Endodermal cell (in vitro differentiated cells): Measurements from ENCODE around the gene ANKRD1. TPM values are rescaled to one million over a fixed set of nuclear protein-coding genes. Genes with fewer than 3 reads are reported as not detected.
A peak's percentile ranks its signal among the peaks of the same experiment; 100 is the strongest.

ENCODE experiments used
- DNase-seq: peaks from one replicate; pipeline ENCODE4 v3.0.0-alpha.2; 2017
- H3K27ac ChIP-seq: 2 replicates; pipeline ENCODE4 v1.5.1; 2013; ENCODE audit warnings: mild to moderate bottlenecking, low read depth, low read length, moderate library complexity
- H3K27me3 ChIP-seq: 2 replicates; pipeline ENCODE4 v1.6.1; 2013; ENCODE audit warnings: mild to moderate bottlenecking, low read length, moderate library complexity; ENCODE audit not compliant: insufficient read depth, control insufficient read depth, poor library complexity, severe bottlenecking
- H3K36me3 ChIP-seq: 2 replicates; pipeline ENCODE4 v1.7.0; 2013; ENCODE audit warnings: mild to moderate bottlenecking, low read length, moderate library complexity; ENCODE audit not compliant: control insufficient read depth, insufficient read depth
- H3K4me1 ChIP-seq: one replicate; pipeline ENCODE4 v1.7.0; 2013; ENCODE audit warnings: low read length; ENCODE audit not compliant: control insufficient read depth, insufficient read depth
- H3K4me3 ChIP-seq: 2 replicates; pipeline ENCODE4 v1.5.1; 2013; ENCODE audit warnings: mild to moderate bottlenecking, low read length, moderate library complexity
- H3K9ac ChIP-seq: 2 replicates; pipeline ENCODE4 v1.6.1; 2013; ENCODE audit warnings: mild to moderate bottlenecking, low read length, moderate library complexity; ENCODE audit not compliant: poor library complexity, severe bottlenecking; ENCODE audit errors: extremely low read depth
- H3K9me3 ChIP-seq: 2 replicates; pipeline ENCODE4 v1.6.1; 2013; ENCODE audit warnings: mild to moderate bottlenecking, low read length, moderate library complexity; ENCODE audit not compliant: control insufficient read depth
- H3K27ac Mint-ChIP-seq: 2 replicates; pipeline ENCODE4 v1.8.0; 2020; ENCODE audit warnings: mixed read lengths
- H3K27me3 Mint-ChIP-seq: 2 replicates; pipeline ENCODE4 v1.8.0; 2021; ENCODE audit warnings: mild to moderate bottlenecking, mixed read lengths; ENCODE audit not compliant: insufficient read depth
- H3K36me3 Mint-ChIP-seq: 2 replicates; pipeline ENCODE4 v1.8.0; 2020; ENCODE audit warnings: low read depth, mixed read lengths
- H3K4me1 Mint-ChIP-seq: 2 replicates; pipeline ENCODE4 v1.8.0; 2020; ENCODE audit warnings: mixed read lengths
- H3K4me3 Mint-ChIP-seq: 2 replicates; pipeline ENCODE4 v1.8.0; 2020; ENCODE audit warnings: mild to moderate bottlenecking, moderate library complexity, mixed read lengths
- H3K9me3 Mint-ChIP-seq: 2 replicates; pipeline ENCODE4 v1.8.0; 2020; ENCODE audit warnings: mild to moderate bottlenecking, mixed read lengths
- CTCF ChIP-seq: fragments of 200-600 bp; sonication (generic); conservative IDR thresholded peaks from 2 replicates; pipeline ENCODE4 v1.5.0; 2021; ENCODE audit warnings: antibody characterized with exemption, mild to moderate bottlenecking
- WGBS, 2 experiments: methylation state at CpG; one replicate each; pipeline versions ENCODE4 v1.1.5 to v1.1.7; 2013; ENCODE audit warnings: missing lambda C conversion rate in 2 of 2, mixed read lengths in 1 of 2; ENCODE audit not compliant: insufficient coverage in 1 of 2, insufficient read length in 1 of 2; 5-methylcytosine and 5-hydroxymethylcytosine counted together
- total RNA-seq, 2 donors: library from RNA; stranded (reverse); fragmentation: NEBNext Ultra II Directional in 1 of 2; extraction: Animal tissue kit (Norgen Biotek cat#: 25700) in 1 of 2; gene quantifications; 2 replicates in 1 of 2; 3 replicates in 1 of 2; pipeline ENCODE4 v1.2.1, GENCODE V29; 2021

Gene ANKRD1
- total RNA-seq, 2 donors from 2014 or later, result 19.6 to 42.6 TPM

- no peak overlapping the region for H3K27ac Mint-ChIP-seq
- WGBS, 2 experiments, result 88 to 95% methylated on average over 2 of the region's 2 CpGs
These were observed 15.4 kb upstream of the ANKRD1 start for GRCh38 chr10:90936276-90936659.

GRCh38 chr10:90935581-90936275 lies 14.8 kb upstream of the ANKRD1 start:
- H3K36me3 Mint-ChIP-seq, result no peaks in the 10 kb centered on the region
- no peak overlapping the region for H3K27ac Mint-ChIP-seq
- Histone ChIP-seq H3K4me3 (no peak overlapping the region), H3K36me3 (no peaks in the 10 kb centered on the region), H3K27ac (no peak overlapping the region), H3K27me3 (no peaks in the 10 kb centered on the region), H3K9ac (no peak overlapping the region), H3K4me1 (peaks cover 12% of the 10 kb centered on the region), H3K9me3 (no peaks in the 10 kb centered on the region)
- H3K27me3 Mint-ChIP-seq, result peaks cover 93% of the 10 kb centered on the region
- no peak for DNase-seq
- H3K4me3 Mint-ChIP-seq, result no peak overlapping the region
- H3K4me1 Mint-ChIP-seq, result peaks cover 10% of the 10 kb centered on the region
- H3K9me3 Mint-ChIP-seq, result no peaks in the 10 kb centered on the region
- TF ChIP-seq CTCF, result no peak
- WGBS, 2 experiments, result 80% methylated on average over 2 to 5 of the region's 5 CpGs

More at GRCh38 chr10:90936276-90936659, 15.4 kb upstream of the ANKRD1 start:
- DNase-seq, result no peak
- H3K9me3 ChIP-seq, result no peaks in the 10 kb centered on the region
- no peak overlapping the region for H3K4me3 ChIP-seq
- peaks cover 5% of the 10 kb centered on the region for H3K4me1 Mint-ChIP-seq
- H3K27me3 ChIP-seq, result no peaks in the 10 kb centered on the region
- no peak overlapping the region for H3K9ac ChIP-seq
- no peak overlapping the region for H3K27ac ChIP-seq
- H3K9me3 Mint-ChIP-seq, result no peaks in the 10 kb centered on the region
- peaks cover 92% of the 10 kb centered on the region for H3K27me3 Mint-ChIP-seq
- no peak overlapping the region for H3K4me3 Mint-ChIP-seq
- H3K36me3 ChIP-seq, result no peaks in the 10 kb centered on the region
- H3K36me3 Mint-ChIP-seq, result no peaks in the 10 kb centered on the region
- TF ChIP-seq CTCF, result no peak
- H3K4me1 ChIP-seq, result peaks cover 9% of the 10 kb centered on the region

GRCh38 chr10:90930971-90931871 lies 10.3 kb upstream of the ANKRD1 start:
- Histone ChIP-seq H3K9ac (peak overlapping the region; percentile 73), H3K27me3 (no peaks in the 10 kb centered on the region), H3K36me3 (no peaks in the 10 kb centered on the region), H3K4me1 (peaks cover 35% of the 10 kb centered on the region), H3K9me3 (no peaks in the 10 kb centered on the region), H3K4me3 (peak overlapping the region; percentile 64), H3K27ac (peak overlapping the region; percentile 71)
- peak; percentile 93 for DNase-seq
- H3K36me3 Mint-ChIP-seq, result no peaks in the 10 kb centered on the region
- no peaks in the 10 kb centered on the region for H3K9me3 Mint-ChIP-seq
- 30 to 39% methylated on average over 4 to 6 of the region's 6 CpGs for WGBS, 2 experiments
- peak overlapping the region; percentile 32 for H3K4me3 Mint-ChIP-seq
- peaks cover 94% of the 10 kb centered on the region for H3K27me3 Mint-ChIP-seq
- peaks cover 50% of the 10 kb centered on the region for H3K4me1 Mint-ChIP-seq
- peak overlapping the region; percentile 92 for H3K27ac Mint-ChIP-seq
- no peak for TF ChIP-seq CTCF
